GM21723 (cell line): Measurements from ENCODE around the gene OPN1LW.
"Not testable (repeated sequence)": the region's sequence is repeated elsewhere in the genome, so short reads cannot be mapped to it uniquely, and the experiment has no call there.

ENCODE experiments used
- ATAC-seq: cut with Tn5 transposase; IDR thresholded peaks from one replicate; pipeline ENCODE4 v1.9.1; 2021; ENCODE audit warnings: mild to moderate bottlenecking, moderate library complexity; ENCODE audit not compliant: unreplicated experiment

OPN1LW gene

GRCh38 chrX:154132366-154132765 lies 11.7 kb upstream of the OPN1LW start:
- ATAC-seq: no peak

GRCh38 chrX:154135458-154136229 lies 8.4 kb upstream of the OPN1LW start:
- no peak for ATAC-seq

- no peak for ATAC-seq
Observed at GRCh38 chrX:154136627-154137161, 7.3 kb upstream of the OPN1LW start.

GRCh38 chrX:154138857-154139256 lies 5.2 kb upstream of the OPN1LW start:
- ATAC-seq: no peak

GRCh38 chrX:154140206-154140605 lies 3.8 kb upstream of the OPN1LW start:
- no peak for ATAC-seq

GRCh38 chrX:154140742-154141141 lies 3.3 kb upstream of the OPN1LW start:
- no peak for ATAC-seq

- no peak for ATAC-seq
Observed at GRCh38 chrX:154142386-154142785, 1.7 kb upstream of the OPN1LW start.

GRCh38 chrX:154142950-154143745 lies 895 bp upstream of the OPN1LW start:
- ATAC-seq: no peak

- ATAC-seq: not testable (repeated sequence)
Observed at GRCh38 chrX:154151030-154151429, 7.0 kb downstream of the OPN1LW start.

GRCh38 chrX:154156221-154156620 lies 12.2 kb downstream of the OPN1LW start:
- not testable (repeated sequence) for ATAC-seq

- not testable (repeated sequence) for ATAC-seq
Observed at GRCh38 chrX:154157207-154157606, 13.2 kb downstream of the OPN1LW start.

GRCh38 chrX:154159345-154159744 lies 15.3 kb downstream of the OPN1LW start:
- ATAC-seq: not testable (repeated sequence)

- not testable (repeated sequence) for ATAC-seq
Observed at GRCh38 chrX:154164902-154165301, 20.9 kb downstream of the OPN1LW start.

GRCh38 chrX:154168384-154168783 lies 24.3 kb downstream of the OPN1LW start:
- ATAC-seq: not testable (repeated sequence)

GRCh38 chrX:154172535-154172943 lies 28.5 kb downstream of the OPN1LW start:
- peak; percentile 75 for ATAC-seq

- not testable (repeated sequence) for ATAC-seq
Observed at GRCh38 chrX:154174356-154174755, 30.3 kb downstream of the OPN1LW start.

GRCh38 chrX:154182296-154182695 lies 38.3 kb downstream of the OPN1LW start, which contains the start of gene OPN1MW:
Gene OPN1MW, plus strand, starts transcription at chrX:154182596. Its CDS starts 82 bp downstream, at chrX:154182678.
- not testable (repeated sequence) for ATAC-seq

- ATAC-seq: not testable (repeated sequence)
Observed at GRCh38 chrX:154183794-154184193, 39.8 kb downstream of the OPN1LW start.

GRCh38 chrX:154192846-154193245 lies 48.8 kb downstream of the OPN1LW start:
- ATAC-seq: not testable (repeated sequence)

GRCh38 chrX:154194316-154194715 lies 50.3 kb downstream of the OPN1LW start:
- ATAC-seq: not testable (repeated sequence)

GRCh38 chrX:154196466-154196865 lies 52.4 kb downstream of the OPN1LW start:
- not testable (repeated sequence) for ATAC-seq
